ENCODE data around the gene RIMBP2. TPM values are rescaled to one million over a fixed set of nuclear protein-coding genes. Genes with fewer than 3 reads are reported as not detected.

RIMBP2 gene
- total RNA-seq, 3 donors from 2014 or later = 2.3 to 5.9 (median 5.4) TPM

GRCh38 chr12:130664252-130664651 lies 51.8 kb downstream of the RIMBP2 start:
- H3K4me1 ChIP-seq (ENCODE audit: low read depth) = no peaks in the 10 kb centered on the region
- intact Hi-C loops (cut with DNase I, micrococcal nuclease) = no loop called here
- DNase-seq = no peak
- no peaks in the 10 kb centered on the region for H3K36me3 ChIP-seq (ENCODE audit: low read depth)
- ATAC-seq = no peak
- no peak for TF ChIP-seq CTCF (IDR thresholded peaks at IDR 0.05)
- H3K9me3 ChIP-seq = peaks cover 9% of the 10 kb centered on the region
- no peak overlapping the region for H3K4me3 ChIP-seq

- intact Hi-C loops (cut with DNase I, micrococcal nuclease) = no loop called here
- TF ChIP-seq CTCF (IDR thresholded peaks at IDR 0.05) = no peak
- DNase-seq = no peak
- Histone ChIP-seq H3K36me3 (ENCODE audit: low read depth) (no peaks in the 10 kb centered on the region), H3K4me1 (ENCODE audit: low read depth) (no peaks in the 10 kb centered on the region), H3K9me3 (peaks cover 9% of the 10 kb centered on the region), H3K4me3 (no peak overlapping the region)
- no peak for ATAC-seq
Measured at GRCh38 chr12:130663514-130663913, 52.6 kb downstream of the RIMBP2 start.

GRCh38 chr12:130661486-130662255 lies 54.4 kb downstream of the RIMBP2 start:
- ATAC-seq (no peak), DNase-seq (no peak)
- H3K36me3 ChIP-seq (ENCODE audit: low read depth) = no peaks in the 10 kb centered on the region
- no peak for TF ChIP-seq CTCF (IDR thresholded peaks at IDR 0.05)
- intact Hi-C loops (cut with DNase I, micrococcal nuclease) = no loop called here
- H3K4me1 ChIP-seq (ENCODE audit: low read depth) = no peaks in the 10 kb centered on the region
- H3K4me3 ChIP-seq = no peak overlapping the region
- H3K9me3 ChIP-seq = no peaks in the 10 kb centered on the region

GRCh38 chr12:130661059-130661458 lies 55.0 kb downstream of the RIMBP2 start:
- H3K36me3 ChIP-seq (ENCODE audit: low read depth) = no peaks in the 10 kb centered on the region
- H3K4me3 ChIP-seq = no peak overlapping the region
- no peak for DNase-seq
- H3K9me3 ChIP-seq = no peaks in the 10 kb centered on the region
- TF ChIP-seq CTCF (IDR thresholded peaks at IDR 0.05) = no peak
- ATAC-seq = no peak
- H3K4me1 ChIP-seq (ENCODE audit: low read depth) = no peaks in the 10 kb centered on the region
- intact Hi-C loops (cut with DNase I, micrococcal nuclease) = no loop called here

GRCh38 chr12:130658145-130658911 lies 57.8 kb downstream of the RIMBP2 start:
- H3K4me1 ChIP-seq (ENCODE audit: low read depth) = peaks cover 5% of the 10 kb centered on the region
- intact Hi-C loops (cut with DNase I, micrococcal nuclease) = no loop called here
- no peaks in the 10 kb centered on the region for H3K9me3 ChIP-seq
- TF ChIP-seq CTCF (IDR thresholded peaks at IDR 0.05) = no peak
- no peak for ATAC-seq
- no peaks in the 10 kb centered on the region for H3K36me3 ChIP-seq (ENCODE audit: low read depth)
- no peak for DNase-seq
- no peak overlapping the region for H3K4me3 ChIP-seq

Data from mucosa of descending colon (tissue), 3 donors.